Activated CD4-positive, CD25-positive, alpha-beta regulatory T cell treated with anti-CD3 and anti-CD28 coated beads, Interleukin-2, amount 50 U/mL, for 72 hours (primary cell): ENCODE measurements around the gene RNF44.

Experiments
- DNase-seq: peaks from one replicate; pipeline ENCODE4 v3.0.0; 2021

The RNF44 gene

GRCh38 chr5:176534640-176535039, 2.6 kb downstream of the RNF44 start:
- no peak for DNase-seq

- no peak for DNase-seq
These were observed 3.1 kb downstream of the RNF44 start for GRCh38 chr5:176533894-176534611.

- DNase-seq, result no peak
These were observed 3.8 kb downstream of the RNF44 start for GRCh38 chr5:176533390-176533789.

- DNase-seq, result no peak
These were observed 4.4 kb downstream of the RNF44 start for GRCh38 chr5:176532795-176533194.

- DNase-seq, result no peak
These were observed 5.2 kb downstream of the RNF44 start for GRCh38 chr5:176531902-176532493.

- no peak for DNase-seq
These were observed 6.0 kb downstream of the RNF44 start for GRCh38 chr5:176530983-176531901.

GRCh38 chr5:176530393-176530982, 6.7 kb downstream of the RNF44 start:
- no peak for DNase-seq

- DNase-seq, result no peak
These were observed 7.5 kb downstream of the RNF44 start for GRCh38 chr5:176529741-176530141.

GRCh38 chr5:176529116-176529740, 8.0 kb downstream of the RNF44 start:
- DNase-seq, result no peak

- no peak for DNase-seq
These were observed 8.5 kb downstream of the RNF44 start for GRCh38 chr5:176528761-176529115.

- DNase-seq, result no peak
These were observed 8.9 kb downstream of the RNF44 start for GRCh38 chr5:176528301-176528700.

GRCh38 chr5:176527246-176528222, 9.7 kb downstream of the RNF44 start:
- no peak for DNase-seq

GRCh38 chr5:176526462-176526861, 10.7 kb downstream of the RNF44 start:
- no peak for DNase-seq

- no peak for DNase-seq
These were observed 11.5 kb downstream of the RNF44 start for GRCh38 chr5:176525677-176526076.

GRCh38 chr5:176524987-176525386, 12.2 kb downstream of the RNF44 start:
- no peak for DNase-seq

GRCh38 chr5:176524138-176524537, 13.1 kb downstream of the RNF44 start:
- DNase-seq, result no peak

GRCh38 chr5:176521699-176522263, 15.4 kb downstream of the RNF44 start:
- no peak for DNase-seq

- no peak for DNase-seq
These were observed 15.9 kb downstream of the RNF44 start for GRCh38 chr5:176521286-176521685.

GRCh38 chr5:176519810-176520720, 17.1 kb downstream of the RNF44 start:
- DNase-seq, result no peak

GRCh38 chr5:176517053-176517661, 20.0 kb downstream of the RNF44 start:
- no peak for DNase-seq
